Peyer's patch (tissue), 4 donors: ENCODE results near the gene FOXI2.

ENCODE experiments used
- POLR2A ChIP-seq, 2 donors: fragments of 450-650 bp; IDR thresholded peaks; one replicate each; pipeline ENCODE4 v1.5.1; 2017; ENCODE audit warnings: antibody characterized with exemption in 2 of 2, mild to moderate bottlenecking in 2 of 2, moderate library complexity in 2 of 2
- TF ChIP-seq, protein P1 (sequence below), 6 experiments: fragments of 450-650 bp in 4 of 6; fragments of 200-600 bp in 2 of 6; sonication (generic) in 1 of 6; IDR thresholded peaks; one replicate each; pipeline ENCODE4 v1.5.1; 2017 to 2019; ENCODE audit warnings: antibody characterized with exemption in 6 of 6, mild to moderate bottlenecking in 3 of 6, moderate library complexity in 1 of 6

DNA sequence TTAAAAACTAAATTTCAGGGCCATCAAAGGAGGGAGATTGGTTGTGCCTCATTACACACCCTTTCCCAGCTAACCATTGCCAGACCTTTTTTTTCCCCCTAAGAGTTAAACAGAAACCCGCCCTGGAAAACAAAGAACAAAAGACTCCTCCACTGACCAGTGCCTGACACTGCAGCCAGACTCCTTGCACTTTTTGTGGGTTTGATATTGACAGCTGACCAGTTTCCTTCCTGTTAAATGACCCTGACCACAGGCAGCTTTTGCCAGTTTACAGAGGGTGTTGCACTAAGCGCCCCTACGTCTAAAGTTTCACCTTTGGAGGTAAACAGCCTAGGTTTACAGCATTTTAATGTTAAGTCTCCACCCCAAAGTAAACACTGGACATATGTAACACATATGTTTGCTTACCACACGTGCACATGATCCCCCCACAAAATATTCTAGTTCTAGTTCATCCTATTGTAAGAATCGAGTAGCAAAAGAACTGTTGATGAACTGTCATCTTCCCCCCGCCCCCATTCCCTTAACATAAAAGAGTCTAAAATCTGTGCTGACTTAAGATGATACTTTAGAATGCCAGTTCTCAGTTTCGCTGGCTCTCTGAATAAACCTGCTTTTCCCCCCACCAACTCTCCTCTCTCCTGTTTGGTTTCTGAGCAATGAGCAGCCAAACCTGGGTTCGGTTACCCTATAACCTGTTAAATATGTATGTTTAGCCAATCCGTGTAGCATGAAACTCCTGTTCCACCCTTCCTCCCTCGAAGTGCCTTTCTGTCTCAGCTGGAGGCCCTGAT, 38.0 kb downstream of the FOXI2 start:
- TF ChIP-seq, protein P1, sequence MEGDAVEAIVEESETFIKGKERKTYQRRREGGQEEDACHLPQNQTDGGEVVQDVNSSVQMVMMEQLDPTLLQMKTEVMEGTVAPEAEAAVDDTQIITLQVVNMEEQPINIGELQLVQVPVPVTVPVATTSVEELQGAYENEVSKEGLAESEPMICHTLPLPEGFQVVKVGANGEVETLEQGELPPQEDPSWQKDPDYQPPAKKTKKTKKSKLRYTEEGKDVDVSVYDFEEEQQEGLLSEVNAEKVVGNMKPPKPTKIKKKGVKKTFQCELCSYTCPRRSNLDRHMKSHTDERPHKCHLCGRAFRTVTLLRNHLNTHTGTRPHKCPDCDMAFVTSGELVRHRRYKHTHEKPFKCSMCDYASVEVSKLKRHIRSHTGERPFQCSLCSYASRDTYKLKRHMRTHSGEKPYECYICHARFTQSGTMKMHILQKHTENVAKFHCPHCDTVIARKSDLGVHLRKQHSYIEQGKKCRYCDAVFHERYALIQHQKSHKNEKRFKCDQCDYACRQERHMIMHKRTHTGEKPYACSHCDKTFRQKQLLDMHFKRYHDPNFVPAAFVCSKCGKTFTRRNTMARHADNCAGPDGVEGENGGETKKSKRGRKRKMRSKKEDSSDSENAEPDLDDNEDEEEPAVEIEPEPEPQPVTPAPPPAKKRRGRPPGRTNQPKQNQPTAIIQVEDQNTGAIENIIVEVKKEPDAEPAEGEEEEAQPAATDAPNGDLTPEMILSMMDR (IDR thresholded peaks at IDR 0.05), result no peak
- TF ChIP-seq POLR2A (IDR thresholded peaks at IDR 0.05), result no peak
